Liver (tissue), 9 donors: ENCODE data around the gene IMPDH2. TPM values are rescaled to one million over a fixed set of nuclear protein-coding genes. Genes with fewer than 3 reads are reported as not detected.

ENCODE experiments used
- DNase-seq: peaks from one replicate; pipeline ENCODE4 v3.0.0-alpha.2; 2017; ENCODE audit warnings: low spot score
- H3K27ac ChIP-seq, 2 donors: one replicate each; pipeline ENCODE4 v1.7.0; 2013; ENCODE audit warnings: inconsistent platforms in 2 of 2, low read length in 2 of 2, control low read depth in 1 of 2, low read depth in 1 of 2, mild to moderate bottlenecking in 1 of 2
- H3K27me3 ChIP-seq, 4 donors: one replicate each; pipeline versions ENCODE4 v1.6.1 to v1.7.0; 2013; ENCODE audit warnings: low read length in 3 of 4, inconsistent platforms in 1 of 4, mild to moderate bottlenecking in 1 of 4, moderate library complexity in 1 of 4; ENCODE audit not compliant: control insufficient read depth in 4 of 4, insufficient read depth in 4 of 4
- H3K36me3 ChIP-seq, 4 donors: one replicate each; pipeline versions ENCODE4 v1.6.1 to v1.7.0; 2013; ENCODE audit warnings: low read length in 3 of 4, mild to moderate bottlenecking in 3 of 4, low read depth in 1 of 4, moderate library complexity in 1 of 4; ENCODE audit not compliant: control insufficient read depth in 4 of 4, insufficient read depth in 3 of 4
- H3K4me1 ChIP-seq, 4 donors: one replicate each; pipeline versions ENCODE4 v1.6.1 to v1.7.0; 2013; ENCODE audit warnings: low read length in 3 of 4, mild to moderate bottlenecking in 3 of 4, moderate library complexity in 1 of 4; ENCODE audit not compliant: control insufficient read depth in 4 of 4, insufficient read depth in 4 of 4
- H3K4me3 ChIP-seq, 3 donors: one replicate each; pipeline versions ENCODE4 v1.6.1 to v1.7.0; 2013; ENCODE audit warnings: low read length in 3 of 3, control low read depth in 1 of 3, low read depth in 1 of 3, mild to moderate bottlenecking in 1 of 3
- H3K9ac ChIP-seq, 2 donors: one replicate each; pipeline ENCODE4 v1.7.0; 2013; ENCODE audit warnings: low read length in 2 of 2, mild to moderate bottlenecking in 2 of 2, moderate library complexity in 2 of 2, control low read depth in 1 of 2, low read depth in 1 of 2
- H3K9me3 ChIP-seq, 4 donors: one replicate each; pipeline versions ENCODE4 v1.6.1 to v1.7.0; 2013; ENCODE audit warnings: low read length in 3 of 4; ENCODE audit not compliant: control insufficient read depth in 4 of 4
- ATF3 ChIP-seq: IDR thresholded peaks from 2 replicates; pipeline ENCODE4 v1.6.1; 2016; ENCODE audit warnings: antibody characterized with exemption
- EGR1 ChIP-seq, 2 donors: IDR thresholded peaks; 2 replicates each; pipeline ENCODE4 v1.6.1; 2016 to 2018; ENCODE audit warnings: antibody characterized with exemption in 2 of 2, low read depth in 2 of 2
- FOXA2 ChIP-seq: IDR thresholded peaks from 2 replicates; pipeline ENCODE4 v1.6.1; 2016; ENCODE audit warnings: antibody characterized with exemption
- GABPA ChIP-seq, 2 donors: IDR thresholded peaks in 1 of 2; conservative IDR thresholded peaks in 1 of 2; 2 replicates each; pipeline ENCODE4 v1.6.1; 2016; ENCODE audit warnings: antibody characterized with exemption in 2 of 2, mild to moderate bottlenecking in 1 of 2, moderate library complexity in 1 of 2
- HNF4A ChIP-seq, 2 donors: conservative IDR thresholded peaks; 2 replicates each; pipeline ENCODE4 v1.6.1; 2016; ENCODE audit warnings: antibody characterized with exemption in 2 of 2, mild to moderate bottlenecking in 2 of 2
- HNF4G ChIP-seq: IDR thresholded peaks from 2 replicates; pipeline ENCODE4 v1.6.1; 2016; ENCODE audit warnings: antibody characterized with exemption
- REST ChIP-seq: IDR thresholded peaks from 2 replicates; pipeline ENCODE4 v1.6.1; 2016; ENCODE audit warnings: antibody characterized with exemption, mild to moderate bottlenecking
- SP1 ChIP-seq: IDR thresholded peaks from 2 replicates; pipeline ENCODE4 v1.6.1; 2018; ENCODE audit warnings: antibody characterized with exemption, mild to moderate bottlenecking
- WGBS: extraction: QIAGEN DNeasy Blood & Tissue Kit; methylation state at CpG from one replicate; pipeline ENCODE4 v1.1.7; 2013; 5-methylcytosine and 5-hydroxymethylcytosine counted together
- polyA plus RNA-seq, 2 donors: library from polyadenylated mRNA; stranded (reverse) in 1 of 2; unstranded in 1 of 2; fragments of 200-250 nt in 1 of 2; fragments of >200 nt in 1 of 2; fragmentation: Nextera tagmentation in 1 of 2; extraction: Ambion mirVana in 1 of 2; gene quantifications; one replicate each; pipeline versions ENCODE4 v1.2.1 to v1.2.3, GENCODE V29; 2013 to 2015
- total RNA-seq, 2 donors: library from RNA; depleted of rRNA; stranded (reverse); fragments of >200 nt; gene quantifications; one replicate each; pipeline ENCODE4 v1.2.3, GENCODE V29; 2014
- TF ChIP-seq, protein P1 (sequence below): fragments of 150-350 bp; IDR thresholded peaks from 2 replicates; pipeline ENCODE4 v1.5.1; 2017; ENCODE audit warnings: improper control_type of control experiment, low read depth, low read length; ENCODE audit not compliant: missing input control
- donor health status: healthy.
- donor health status: healthy.
- donor health status: healthy.
- donor health status: healthy.
- donor health status: healthy.

Gene IMPDH2
- total and polyA plus RNA-seq, 4 donors: 20.9 to 182 (median 39.7) TPM

DNA sequence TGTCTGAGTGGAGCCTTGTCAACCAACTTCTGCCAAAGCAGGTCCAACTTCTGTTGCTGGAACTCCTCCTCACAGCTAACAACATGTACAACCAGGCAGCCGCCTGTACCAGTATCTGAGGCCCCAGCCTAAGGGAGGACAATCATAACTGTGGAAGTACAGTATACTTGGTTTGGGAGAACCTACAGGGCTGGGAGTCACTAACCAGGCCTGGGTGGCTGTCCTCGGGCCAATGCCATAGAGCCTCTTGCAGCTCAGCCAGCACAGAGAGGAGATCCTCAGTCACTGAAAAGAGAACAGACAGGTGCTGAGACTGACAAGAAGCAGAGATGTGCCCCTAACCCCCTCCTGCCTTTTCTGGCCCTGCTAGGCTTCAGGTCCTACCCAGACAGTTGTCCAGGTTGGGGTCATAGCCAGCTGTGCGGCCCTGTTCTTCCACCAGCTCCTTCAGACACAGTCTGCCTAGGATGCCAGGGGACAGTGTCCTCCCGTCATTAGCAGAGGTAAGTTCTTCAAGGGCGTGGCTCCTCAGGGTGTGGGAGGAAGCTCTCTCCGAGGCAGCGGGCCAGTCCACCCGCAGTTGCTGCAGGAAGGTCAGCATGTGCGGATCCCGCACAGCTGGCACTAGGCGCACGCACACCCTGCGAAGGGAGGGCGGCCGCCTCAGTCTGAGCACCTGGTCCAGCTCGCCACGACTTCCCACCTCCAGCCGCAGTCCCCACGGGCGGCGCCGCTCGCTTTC is 11.8 kb downstream of the IMPDH2 start:
- Histone ChIP-seq H3K27ac (no peak overlapping the region), H3K9ac (no peak overlapping the region), H3K36me3 (peaks cover 8 to 33% (median 15%) of the 10 kb centered on the region in 4 donors), H3K9me3 (no peaks in the 10 kb centered on the region), H3K27me3 (no peaks in the 10 kb centered on the region), H3K4me3 (peak overlapping the region; percentile 55 to 95 (median 89)), H3K4me1 (peaks cover 9 to 36% (median 27%) of the 10 kb centered on the region in 4 donors)
- 12% methylated on average over 23 of the region's 23 CpGs for WGBS
- no peak for DNase-seq
- no peak for TF ChIP-seq HNF4A (conservative IDR thresholded peaks at IDR 0.05)
- TF ChIP-seq, protein P1, sequence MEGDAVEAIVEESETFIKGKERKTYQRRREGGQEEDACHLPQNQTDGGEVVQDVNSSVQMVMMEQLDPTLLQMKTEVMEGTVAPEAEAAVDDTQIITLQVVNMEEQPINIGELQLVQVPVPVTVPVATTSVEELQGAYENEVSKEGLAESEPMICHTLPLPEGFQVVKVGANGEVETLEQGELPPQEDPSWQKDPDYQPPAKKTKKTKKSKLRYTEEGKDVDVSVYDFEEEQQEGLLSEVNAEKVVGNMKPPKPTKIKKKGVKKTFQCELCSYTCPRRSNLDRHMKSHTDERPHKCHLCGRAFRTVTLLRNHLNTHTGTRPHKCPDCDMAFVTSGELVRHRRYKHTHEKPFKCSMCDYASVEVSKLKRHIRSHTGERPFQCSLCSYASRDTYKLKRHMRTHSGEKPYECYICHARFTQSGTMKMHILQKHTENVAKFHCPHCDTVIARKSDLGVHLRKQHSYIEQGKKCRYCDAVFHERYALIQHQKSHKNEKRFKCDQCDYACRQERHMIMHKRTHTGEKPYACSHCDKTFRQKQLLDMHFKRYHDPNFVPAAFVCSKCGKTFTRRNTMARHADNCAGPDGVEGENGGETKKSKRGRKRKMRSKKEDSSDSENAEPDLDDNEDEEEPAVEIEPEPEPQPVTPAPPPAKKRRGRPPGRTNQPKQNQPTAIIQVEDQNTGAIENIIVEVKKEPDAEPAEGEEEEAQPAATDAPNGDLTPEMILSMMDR: no peak
- TF ChIP-seq FOXA2: no peak
- TF ChIP-seq HNF4G: no peak
- TF ChIP-seq SP1: no peak

DNA sequence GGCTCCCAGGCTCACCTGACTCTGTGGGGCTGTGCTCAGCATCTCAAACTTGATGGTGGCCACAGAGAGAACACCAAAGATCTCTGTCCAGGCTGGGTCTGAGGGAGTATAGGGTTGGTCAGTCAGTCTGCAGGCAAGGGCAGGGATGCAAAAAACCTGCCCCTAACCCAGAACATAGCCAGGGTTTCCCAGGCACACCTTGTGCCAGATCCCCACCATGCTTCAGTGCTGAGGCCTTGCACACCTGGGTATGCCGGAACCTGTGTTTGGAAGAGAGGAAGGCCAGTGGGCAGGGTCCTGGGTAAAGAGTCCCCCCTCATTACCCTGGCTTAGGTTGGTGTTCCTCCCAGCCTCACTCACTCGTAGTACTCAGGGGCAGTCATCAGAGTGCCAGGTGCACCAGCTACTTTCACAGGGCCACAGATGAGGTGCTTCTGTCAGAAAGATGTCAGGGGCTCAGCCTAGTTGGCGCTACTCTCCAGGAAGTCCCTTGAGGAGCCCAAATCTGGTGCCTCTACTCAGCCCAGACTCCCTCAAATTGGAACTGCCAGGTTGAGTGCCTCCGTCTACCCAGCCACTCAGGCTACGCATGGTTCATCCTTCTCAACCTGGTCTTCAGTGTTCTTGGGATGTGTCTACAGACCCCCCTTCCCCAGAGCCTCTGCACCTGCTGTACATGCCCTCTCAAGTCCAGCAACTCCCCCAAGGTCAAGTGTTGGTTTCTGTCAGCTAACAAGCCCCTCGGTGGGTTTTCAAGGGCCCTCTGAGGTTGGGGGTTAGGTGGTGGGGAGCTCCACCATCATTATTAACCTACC is 12.6 kb downstream of the IMPDH2 start:
- WGBS: 93% methylated on average over 6 of the region's 6 CpGs
- peaks cover 8 to 41% (median 15%) of the 10 kb centered on the region in 4 donors for H3K36me3 ChIP-seq
- no peaks in the 10 kb centered on the region for H3K9me3 ChIP-seq
- no peak for DNase-seq
- no peak overlapping the region for H3K4me3 ChIP-seq
- no peak overlapping the region for H3K9ac ChIP-seq
- TF ChIP-seq GABPA (IDR thresholded peaks at IDR 0.05 in 1 of 2, conservative IDR thresholded peaks at IDR 0.05 in 1 of 2) (no peak), EGR1 (IDR thresholded peaks at IDR 0.05; ENCODE audit: low read depth in 2 of 2) (no peak), ATF3 (no peak), REST (no peak), HNF4A (conservative IDR thresholded peaks at IDR 0.05) (no peak)
- H3K27me3 ChIP-seq: no peaks in the 10 kb centered on the region
- peaks cover 9 to 35% (median 26%) of the 10 kb centered on the region in 4 donors for H3K4me1 ChIP-seq
- H3K27ac ChIP-seq: no peak overlapping the region
